GM03348 (cell line): Measurements from ENCODE around the gene TUBA3D.
"Not testable (repeated sequence)": the region's sequence is repeated elsewhere in the genome, so short reads cannot be mapped to it uniquely, and the experiment has no call there.

Experiments used
- DNase-seq: peaks from one replicate; pipeline ENCODE4 v3.0.0; 2012; ENCODE audit warnings: low spot score

Gene TUBA3D

GRCh38 chr2:131475831-131476230 lies at the start of gene TUBA3D:
TSS of gene TUBA3D (plus strand) at chr2:131476119. CDS start at chr2:131476200, 81 bp downstream.
- no peak for DNase-seq

GRCh38 chr2:131426727-131427126 lies 49.2 kb upstream of the TUBA3D start:
- no peak for DNase-seq

DNA sequence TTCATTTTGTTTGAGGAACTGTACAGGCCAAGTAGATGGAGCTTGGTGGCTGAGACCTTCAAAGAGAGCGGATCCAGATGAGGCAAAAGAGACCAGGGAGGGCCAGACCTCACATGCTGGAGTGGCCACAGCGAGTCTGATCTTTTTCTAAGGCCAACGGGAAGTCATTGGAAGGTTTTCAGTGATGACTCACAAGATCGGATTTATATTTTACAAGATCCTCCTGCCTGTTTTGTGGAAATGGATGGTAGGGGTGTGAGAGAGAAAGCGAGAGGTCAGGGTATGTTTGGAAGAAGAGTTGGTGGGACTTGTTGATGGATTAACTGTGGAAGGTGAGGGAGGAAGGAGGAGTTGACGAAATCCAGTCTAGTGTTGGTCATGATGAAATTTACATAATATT lies 44.6 kb upstream of the TUBA3D start:
- DNase-seq = no peak

DNA sequence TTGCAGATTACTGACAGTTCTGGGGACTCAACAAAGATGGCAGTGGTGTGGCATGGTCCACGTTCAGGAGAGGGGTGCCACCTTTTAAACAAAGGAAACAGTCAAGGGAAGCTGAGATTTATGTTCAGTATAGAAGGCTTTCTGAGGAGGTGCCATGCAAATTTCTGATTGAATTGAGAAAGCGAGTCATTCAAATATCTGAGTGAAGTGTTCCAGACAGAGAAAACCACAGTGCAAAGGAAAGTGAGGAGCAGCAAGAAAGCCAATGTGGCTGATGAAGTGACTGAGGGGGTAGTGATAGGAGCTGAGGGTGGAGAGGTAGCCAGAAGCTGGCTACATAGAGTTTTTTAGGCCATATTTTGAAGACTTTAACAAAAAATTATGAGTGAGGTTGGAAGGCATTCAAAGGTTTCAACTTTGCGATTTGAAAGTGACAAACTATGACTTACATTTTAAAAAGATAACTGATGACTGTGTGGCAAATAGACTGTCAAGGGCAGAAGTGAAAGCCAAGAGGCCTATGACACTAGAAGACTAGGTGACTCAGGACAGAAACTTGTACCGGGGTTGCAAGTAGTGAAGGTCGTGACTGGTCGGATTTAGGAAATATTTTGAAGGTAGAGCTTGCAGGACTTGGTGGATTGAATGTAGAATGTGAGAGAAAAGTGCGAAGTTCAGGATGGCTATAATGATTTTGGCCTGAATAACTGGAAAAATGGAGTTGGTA lies 35.0 kb upstream of the TUBA3D start:
- DNase-seq = not testable (repeated sequence)

DNA sequence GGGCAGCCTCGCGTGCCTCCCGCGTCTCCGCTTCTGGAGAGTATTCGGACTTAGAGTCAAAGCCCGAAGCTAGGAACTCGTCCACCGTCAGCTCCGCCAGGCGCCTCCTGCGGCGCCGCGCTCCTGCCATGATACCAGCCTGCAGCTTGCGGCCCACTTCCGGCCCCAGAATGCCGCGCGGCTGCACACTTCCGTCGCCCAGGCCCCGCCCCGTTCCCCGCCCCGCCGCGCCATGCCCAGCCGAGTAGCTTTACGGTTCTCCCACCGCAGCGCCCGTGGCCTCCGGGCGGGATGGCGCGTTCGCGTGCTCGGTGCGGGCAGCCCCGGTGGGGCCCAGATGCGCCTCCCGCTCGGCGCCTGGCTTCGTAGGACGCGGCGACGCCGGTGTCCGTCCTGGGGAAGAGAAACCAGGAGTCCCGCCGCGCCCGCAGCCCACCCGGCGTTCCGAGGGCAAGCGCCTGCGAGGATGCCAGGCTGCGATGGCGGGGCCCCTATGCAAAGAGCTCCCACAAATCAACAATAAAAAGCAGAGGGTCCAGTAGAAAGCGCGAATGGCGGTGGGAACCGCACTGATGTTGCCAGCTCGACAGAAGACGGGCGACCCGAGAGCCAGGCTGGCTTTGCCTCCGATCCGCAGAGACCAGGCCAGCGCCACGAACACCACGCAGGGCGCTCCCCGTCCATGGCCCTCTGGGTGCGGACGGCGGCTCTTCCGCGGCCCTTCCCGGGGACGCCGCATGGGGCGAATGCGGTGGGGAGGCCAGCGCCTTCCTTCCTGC lies 31.0 kb upstream of the TUBA3D start:
- DNase-seq = not testable (repeated sequence)

GRCh38 chr2:131445515-131445797 lies 30.5 kb upstream of the TUBA3D start:
- DNase-seq = not testable (repeated sequence)

GRCh38 chr2:131445896-131446295 lies 30.0 kb upstream of the TUBA3D start:
- DNase-seq = no peak

DNA sequence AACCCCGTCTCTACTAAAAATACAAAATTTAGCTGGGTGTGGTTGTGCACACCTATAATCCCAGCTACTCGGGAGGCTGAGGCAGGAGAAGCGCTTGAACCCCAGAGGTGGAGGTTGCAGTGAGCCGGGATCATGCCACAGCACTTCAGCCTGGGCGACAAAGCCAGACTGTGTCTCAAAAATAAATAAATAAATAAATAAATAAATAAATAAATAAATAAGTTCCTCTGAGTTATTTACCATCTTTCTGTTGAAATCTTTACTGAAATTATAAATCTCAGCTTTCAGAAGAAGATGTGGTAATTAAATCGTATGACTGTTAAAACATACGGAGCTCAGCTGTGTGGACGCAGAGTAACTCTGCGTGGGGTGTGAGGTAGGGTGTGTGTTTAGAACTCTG lies 27.9 kb upstream of the TUBA3D start:
- DNase-seq = not testable (repeated sequence)

DNA sequence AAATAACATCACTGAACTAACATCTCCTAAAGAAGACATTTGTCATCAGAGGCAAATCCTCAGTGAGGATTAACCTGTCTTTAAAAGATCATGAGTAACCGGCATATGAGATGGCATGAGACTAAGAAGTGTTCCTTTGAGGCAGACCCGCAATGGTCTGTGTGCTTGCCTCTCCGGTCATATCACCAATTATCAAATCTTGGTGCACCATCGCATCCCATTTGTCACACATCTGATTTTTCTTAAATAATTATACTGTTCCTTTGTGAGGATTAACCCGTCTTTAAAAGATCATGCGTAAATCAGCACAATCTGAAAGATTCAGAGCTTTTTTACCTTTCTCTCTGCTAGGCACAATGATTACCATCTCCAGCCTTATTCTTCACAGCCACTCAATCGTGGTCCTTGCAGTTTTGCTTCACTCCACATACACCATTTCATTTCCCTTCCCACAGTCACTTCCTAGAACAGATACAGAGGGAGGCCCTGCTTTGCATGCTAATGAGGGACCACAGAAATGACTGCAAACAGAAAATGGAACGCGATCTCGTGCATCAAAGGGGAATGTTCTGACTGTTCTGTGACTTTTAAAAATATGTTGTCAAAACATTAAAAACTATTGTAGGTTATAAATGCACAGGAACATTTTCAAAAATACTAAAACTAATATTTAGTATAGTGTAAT lies 24.5 kb upstream of the TUBA3D start:
- not testable (repeated sequence) for DNase-seq

- DNase-seq = not testable (repeated sequence)
Observed at GRCh38 chr2:131454914-131455313, 21.0 kb upstream of the TUBA3D start.

GRCh38 chr2:131467722-131468121 lies 8.2 kb upstream of the TUBA3D start:
- not testable (repeated sequence) for DNase-seq

DNA sequence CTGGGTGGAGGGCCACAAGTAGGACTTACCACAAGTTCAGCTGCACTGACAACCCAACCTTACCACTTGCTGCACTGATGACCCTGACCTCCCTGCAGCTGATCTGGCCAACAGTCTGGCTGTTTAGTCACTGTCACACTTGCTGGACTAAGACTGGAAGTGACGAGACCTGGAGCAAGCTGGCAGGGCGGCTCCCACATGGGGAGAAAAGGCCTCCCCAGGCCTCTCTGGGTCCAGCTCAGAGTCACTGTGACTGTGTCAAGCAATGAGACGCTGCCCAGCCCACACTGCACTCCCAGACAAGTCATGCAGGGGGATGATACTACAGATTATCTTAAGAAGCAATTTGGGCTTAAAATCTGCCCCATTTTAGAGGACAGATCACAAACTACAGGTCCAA lies 5.0 kb upstream of the TUBA3D start:
- not testable (repeated sequence) for DNase-seq

- DNase-seq = not testable (repeated sequence)
Observed at GRCh38 chr2:131471624-131472023, 4.3 kb upstream of the TUBA3D start.

GRCh38 chr2:131473266-131473665 lies 2.7 kb upstream of the TUBA3D start:
- DNase-seq = not testable (repeated sequence)

DNA sequence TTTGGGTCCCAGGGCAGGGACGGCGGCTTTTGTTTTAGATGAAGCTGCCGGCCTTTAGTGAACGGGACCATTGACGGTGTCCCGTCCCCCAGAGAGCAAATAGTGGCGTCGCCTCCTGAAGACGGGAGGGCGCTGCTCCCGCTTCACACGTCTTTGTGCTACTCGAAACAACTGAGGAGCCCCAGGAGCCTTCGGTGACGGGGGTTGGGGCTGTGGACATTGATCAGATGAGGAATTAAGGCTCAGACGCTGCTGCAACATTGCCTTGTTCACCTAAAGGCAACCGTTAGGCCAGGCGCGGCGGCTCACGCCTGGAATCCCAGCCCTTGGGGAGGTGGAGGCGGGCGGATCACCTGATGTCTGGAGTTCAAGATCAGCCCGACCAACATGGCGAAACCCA lies 444 bp downstream of the TUBA3D start:
- DNase-seq = not testable (repeated sequence)

DNA sequence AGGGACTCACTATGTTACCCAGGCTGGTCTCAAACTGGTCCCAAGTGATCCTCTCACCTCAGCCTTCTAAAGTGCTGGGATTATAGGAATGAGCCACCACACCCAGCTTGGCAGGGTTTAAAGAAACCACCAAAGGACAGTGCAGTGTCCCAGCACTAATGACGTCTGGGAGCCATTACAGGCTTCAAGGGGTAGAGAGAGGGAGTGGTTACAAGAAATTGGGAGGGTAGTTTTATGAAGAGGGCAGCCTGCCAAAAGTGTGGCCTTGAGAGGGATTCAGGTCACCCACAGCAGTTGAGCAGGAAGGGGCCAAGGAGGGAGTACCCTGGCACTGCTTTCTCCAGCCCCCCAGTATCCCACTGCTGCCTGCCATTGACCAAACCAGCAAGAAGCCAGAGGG lies 1.3 kb downstream of the TUBA3D start:
- DNase-seq = not testable (repeated sequence)

- not testable (repeated sequence) for DNase-seq
Observed at GRCh38 chr2:131478074-131478849, 2.3 kb downstream of the TUBA3D start.

GRCh38 chr2:131478850-131479461 lies 3.0 kb downstream of the TUBA3D start:
- DNase-seq = not testable (repeated sequence)

DNA sequence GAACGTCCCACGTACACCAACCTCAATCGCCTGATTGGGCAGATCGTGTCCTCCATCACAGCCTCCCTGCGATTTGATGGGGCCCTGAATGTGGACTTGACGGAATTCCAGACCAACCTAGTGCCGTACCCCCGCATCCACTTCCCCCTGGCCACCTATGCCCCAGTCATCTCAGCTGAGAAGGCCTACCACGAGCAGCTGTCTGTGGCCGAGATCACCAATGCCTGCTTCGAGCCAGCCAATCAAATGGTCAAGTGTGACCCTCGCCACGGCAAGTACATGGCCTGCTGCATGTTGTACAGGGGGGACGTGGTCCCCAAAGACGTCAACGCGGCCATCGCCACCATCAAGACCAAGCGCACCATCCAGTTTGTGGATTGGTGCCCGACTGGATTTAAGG lies 4.4 kb downstream of the TUBA3D start:
- not testable (repeated sequence) for DNase-seq

DNA sequence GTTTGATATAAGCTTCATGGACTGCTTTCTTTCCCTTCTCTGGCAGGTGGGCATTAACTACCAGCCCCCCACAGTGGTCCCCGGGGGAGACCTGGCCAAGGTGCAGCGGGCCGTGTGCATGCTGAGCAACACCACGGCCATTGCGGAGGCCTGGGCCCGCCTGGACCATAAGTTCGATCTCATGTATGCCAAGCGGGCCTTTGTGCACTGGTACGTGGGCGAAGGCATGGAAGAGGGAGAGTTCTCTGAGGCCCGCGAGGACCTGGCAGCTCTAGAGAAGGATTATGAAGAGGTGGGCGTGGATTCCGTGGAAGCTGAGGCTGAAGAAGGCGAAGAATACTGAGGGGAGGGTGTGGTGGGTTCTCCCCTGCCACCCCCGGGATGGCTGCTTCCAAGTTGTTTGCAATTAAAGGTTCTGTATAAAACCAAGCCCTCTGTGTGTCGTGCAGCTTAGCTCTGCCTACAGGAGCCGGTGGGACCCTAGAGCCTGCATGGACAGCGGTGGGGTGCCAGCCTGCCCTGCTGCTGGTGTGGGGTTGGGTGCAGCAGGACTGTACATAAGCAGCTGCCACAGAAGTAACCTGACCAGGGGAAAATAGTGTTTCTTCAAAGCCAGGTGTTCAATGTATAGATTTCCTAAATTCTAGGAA lies 6.7 kb downstream of the TUBA3D start:
- not testable (repeated sequence) for DNase-seq
